D721Med (cell line): ENCODE results near the gene VWA3B.
"Not testable (repeated sequence)": the region's sequence is repeated elsewhere in the genome, so short reads cannot be mapped to it uniquely, and the experiment has no call there.

Source experiments
- DNase-seq: peaks from one replicate; pipeline ENCODE4 v3.0.0; 2011; ENCODE audit warnings: low spot score; ENCODE audit not compliant: insufficient read length
- FAIRE-seq: peaks from 2 replicates; lab custom pipeline; 2011; peaks lifted over from hg19 to GRCh38; lab: Jason Lieb, UNC
- TF ChIP-seq, protein P1 (sequence below): IDR thresholded peaks from 2 replicates; pipeline ENCODE4 v1.5.1; 2012; ENCODE audit warnings: mild to moderate bottlenecking, control low read depth; ENCODE audit not compliant: insufficient read depth; ENCODE audit errors: missing control alignments

The VWA3B gene

GRCh38 chr2:98086491-98087446 lies at the start of gene VWA3B:
Gene VWA3B, plus strand, starts transcription at chr2:98087167. Its CDS starts 5,926 bp downstream, at chr2:98093093.
- DNase-seq (peak; percentile 82), FAIRE-seq (no peak)
- TF ChIP-seq, protein P1, sequence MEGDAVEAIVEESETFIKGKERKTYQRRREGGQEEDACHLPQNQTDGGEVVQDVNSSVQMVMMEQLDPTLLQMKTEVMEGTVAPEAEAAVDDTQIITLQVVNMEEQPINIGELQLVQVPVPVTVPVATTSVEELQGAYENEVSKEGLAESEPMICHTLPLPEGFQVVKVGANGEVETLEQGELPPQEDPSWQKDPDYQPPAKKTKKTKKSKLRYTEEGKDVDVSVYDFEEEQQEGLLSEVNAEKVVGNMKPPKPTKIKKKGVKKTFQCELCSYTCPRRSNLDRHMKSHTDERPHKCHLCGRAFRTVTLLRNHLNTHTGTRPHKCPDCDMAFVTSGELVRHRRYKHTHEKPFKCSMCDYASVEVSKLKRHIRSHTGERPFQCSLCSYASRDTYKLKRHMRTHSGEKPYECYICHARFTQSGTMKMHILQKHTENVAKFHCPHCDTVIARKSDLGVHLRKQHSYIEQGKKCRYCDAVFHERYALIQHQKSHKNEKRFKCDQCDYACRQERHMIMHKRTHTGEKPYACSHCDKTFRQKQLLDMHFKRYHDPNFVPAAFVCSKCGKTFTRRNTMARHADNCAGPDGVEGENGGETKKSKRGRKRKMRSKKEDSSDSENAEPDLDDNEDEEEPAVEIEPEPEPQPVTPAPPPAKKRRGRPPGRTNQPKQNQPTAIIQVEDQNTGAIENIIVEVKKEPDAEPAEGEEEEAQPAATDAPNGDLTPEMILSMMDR, result no peak

DNA sequence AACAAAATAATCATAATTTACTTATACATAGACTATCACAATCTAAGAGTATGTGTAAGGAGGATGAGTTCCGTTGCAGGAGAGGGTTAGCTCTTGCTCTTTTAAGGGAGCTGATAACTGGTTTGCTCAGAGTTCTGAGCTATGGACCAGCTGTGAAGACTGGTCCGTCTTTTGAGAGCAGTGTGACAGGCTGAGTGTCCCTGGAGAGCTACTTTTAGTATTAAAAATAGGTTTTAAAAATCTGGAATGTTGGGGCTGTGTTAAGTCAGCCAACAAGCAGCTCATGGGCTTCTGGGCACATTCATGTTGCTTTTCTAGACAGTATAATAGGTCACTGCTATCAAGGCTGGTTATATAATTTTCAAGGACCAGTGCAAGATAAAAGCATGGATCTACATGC lies 49.8 kb upstream of the VWA3B start:
- TF ChIP-seq, protein P1, result no peak
- FAIRE-seq (no peak), DNase-seq (no peak)

DNA sequence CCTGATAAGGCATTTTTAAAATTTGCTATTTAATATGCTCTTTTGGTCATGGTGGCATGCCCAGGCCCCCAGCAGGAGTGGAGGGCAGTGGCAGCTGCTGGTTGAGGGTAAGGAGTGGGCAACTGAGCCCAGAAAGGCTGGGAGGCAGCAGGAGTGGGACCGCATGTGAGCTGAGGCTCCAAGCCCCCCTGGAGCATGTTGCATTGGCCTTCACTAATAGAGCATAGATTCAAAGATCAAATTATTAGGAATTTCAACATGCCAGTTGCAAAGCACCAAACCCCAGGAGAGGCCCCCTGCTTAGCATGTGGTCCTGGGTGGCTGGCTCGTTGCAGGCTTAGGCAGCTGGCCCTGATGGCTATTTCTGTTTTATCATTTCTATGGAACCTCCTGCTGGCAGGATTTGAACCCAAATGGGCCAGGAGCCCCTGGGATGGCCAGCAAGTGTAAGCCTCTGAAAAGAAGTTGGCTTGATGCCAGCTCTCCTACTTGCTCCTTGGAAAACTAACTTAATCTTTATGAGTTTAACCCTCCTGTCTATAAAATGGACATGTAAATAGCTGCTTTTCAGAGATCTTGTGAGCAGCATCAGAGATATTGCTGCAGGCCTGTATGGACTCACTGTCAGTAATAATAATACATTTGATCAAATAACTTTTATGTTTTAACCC lies 49.2 kb upstream of the VWA3B start:
- FAIRE-seq (no peak), DNase-seq (no peak)
- TF ChIP-seq, protein P1, result no peak

GRCh38 chr2:98039085-98039756 lies 47.7 kb upstream of the VWA3B start:
- FAIRE-seq (no peak), DNase-seq (no peak)
- TF ChIP-seq, protein P1, result no peak

DNA sequence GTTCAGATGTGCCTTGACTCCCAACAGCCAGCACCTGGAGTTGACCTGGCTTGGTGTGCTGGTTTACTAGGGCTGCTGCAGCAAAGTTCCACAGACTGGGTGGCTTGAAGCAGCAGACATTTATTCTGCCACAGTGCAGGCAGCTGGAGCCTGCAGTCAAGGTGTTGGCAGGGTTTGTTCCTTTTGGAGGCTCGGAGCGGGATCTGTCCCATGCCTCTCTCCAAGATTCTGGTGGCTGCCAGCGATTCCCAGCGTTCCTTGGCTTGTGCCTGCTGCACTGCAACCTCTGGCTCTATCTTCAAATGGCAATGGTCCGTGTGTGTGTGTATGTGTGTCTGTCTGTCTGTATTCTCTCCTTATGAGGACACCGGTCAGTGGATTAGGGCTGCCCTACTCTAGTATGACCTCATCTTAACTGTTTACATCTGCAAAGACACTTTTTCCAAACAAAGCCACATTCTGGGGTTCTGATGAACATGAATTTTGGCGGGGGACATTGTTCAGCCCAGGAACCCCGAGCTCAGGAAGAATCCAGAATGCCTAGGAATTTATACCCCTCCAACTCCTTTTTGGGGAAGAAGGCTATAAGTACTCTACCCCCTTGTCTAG lies 46.5 kb upstream of the VWA3B start:
- TF ChIP-seq, protein P1, result no peak
- DNase-seq (no peak), FAIRE-seq (no peak)

- FAIRE-seq (no peak), DNase-seq (no peak)
- TF ChIP-seq, protein P1, result no peak
Measured at GRCh38 chr2:98043101-98043500, 43.9 kb upstream of the VWA3B start.

GRCh38 chr2:98044730-98045129 lies 42.2 kb upstream of the VWA3B start:
- not testable (repeated sequence) for FAIRE-seq, DNase-seq
